Panc1 (cell line): ENCODE data around the gene TMEM51. TPM values are rescaled to one million over a fixed set of nuclear protein-coding genes. Genes with fewer than 3 reads are reported as not detected.
A peak's percentile ranks its signal among the peaks of the same experiment; 100 is the strongest.

ENCODE experiments used
- ATAC-seq: fragments of 200-7000 bp; cut with Tn5 transposase; 2 replicates; pipeline ENCODE4 v1.9.1; 2020; ENCODE audit warnings: mild to moderate bottlenecking, moderate library complexity
- BruUV-seq: library from RNA; stranded (reverse); fragments of 400-500 nt; replicated peaks from 2 replicates; lab custom pipeline; 2021; lab: Mats Ljungman, UMichigan
- CTCF ChIA-PET: fragments of 300-600 bp; sonication (Branson Sonifier 250); formaldehyde crosslinking; loops from one replicate; lab custom pipeline; 2022; ENCODE audit warnings: antibody characterized with exemption; lab: Charles Lee
- POLR2A ChIA-PET: fragments of 300-600 bp; sonication (Branson Sonifier 250); formaldehyde crosslinking; loops from one replicate; lab custom pipeline; 2022; ENCODE audit warnings: antibody characterized with exemption; lab: Charles Lee
- DNase-seq: peaks from one replicate; pipeline ENCODE4 v3.0.0-alpha.2; 2010; ENCODE audit warnings: low read depth, low spot score
- H3K27ac ChIP-seq: 2 replicates; pipeline ENCODE4 v1.5.1; 2011; ENCODE audit warnings: mild to moderate bottlenecking, low read length, inconsistent platforms
- H3K27me3 ChIP-seq: fragments of 200-500 bp; sonication (Bioruptor generic); 2 replicates; pipeline ENCODE4 v1.6.0; 2014; ENCODE audit warnings: low read length, inconsistent platforms; ENCODE audit not compliant: control insufficient read depth, insufficient read depth
- H3K36me3 ChIP-seq: fragments of 200-500 bp; sonication (Bioruptor generic); 2 replicates; pipeline ENCODE4 v1.5.1; 2014; ENCODE audit warnings: inconsistent platforms, mild to moderate bottlenecking, low read length, moderate library complexity; ENCODE audit not compliant: control insufficient read depth, insufficient read depth
- H3K4me1 ChIP-seq: 2 replicates; pipeline ENCODE4 v1.5.1; 2011; ENCODE audit warnings: inconsistent platforms, mild to moderate bottlenecking, low read length, moderate library complexity; ENCODE audit not compliant: control insufficient read depth, insufficient read depth
- H3K4me3 ChIP-seq, 2 experiments: 2 replicates each; pipeline ENCODE4 v1.5.1; 2011 to 2012; ENCODE audit warnings: low read depth in 2 of 2, low read length in 2 of 2, mild to moderate bottlenecking in 2 of 2, inconsistent platforms in 1 of 2, moderate library complexity in 1 of 2
- H3K9me3 ChIP-seq: fragments of 200-500 bp; sonication (Bioruptor generic); 2 replicates; pipeline ENCODE4 v1.5.1; 2014; ENCODE audit warnings: low read depth, mild to moderate bottlenecking, inconsistent platforms, low read length, moderate library complexity; ENCODE audit not compliant: control insufficient read depth, insufficient read depth
- CTCF ChIP-seq: fragments of 450-650 bp; IDR thresholded peaks from 2 replicates; pipeline ENCODE4 v1.5.1; 2017; ENCODE audit warnings: mild to moderate bottlenecking
- POLR2AphosphoS5 ChIP-seq: IDR thresholded peaks from 2 replicates; pipeline ENCODE4 v1.6.1; 2012; ENCODE audit warnings: mild to moderate bottlenecking, low read depth, low read length, moderate library complexity
- REST ChIP-seq, 2 experiments: IDR thresholded peaks; 2 replicates each; pipeline ENCODE4 v1.6.1; 2011 to 2012; ENCODE audit warnings: low read depth in 2 of 2, control low read depth in 1 of 2, low read length in 1 of 2, mild to moderate bottlenecking in 1 of 2, moderate library complexity in 1 of 2; ENCODE audit not compliant: insufficient read depth in 1 of 2
- SIN3A ChIP-seq: IDR thresholded peaks from 2 replicates; pipeline ENCODE4 v1.6.1; 2012; ENCODE audit warnings: low read depth, mild to moderate bottlenecking, low read length, moderate library complexity, borderline replicate concordance; ENCODE audit not compliant: insufficient read depth
- TCF7L2 ChIP-seq: IDR thresholded peaks from 2 replicates; pipeline ENCODE4 v1.6.1; 2011; ENCODE audit warnings: mild to moderate bottlenecking, low read depth, low read length, inconsistent platforms
- in situ Hi-C: cut with HindIII; loops from 2 replicates; pipeline ENCODE4 v1.10.0; 2016; ENCODE audit warnings: low sequenced_read_pairs, low pct_unique_long_range_greater_than_20kb
- intact Hi-C: fragments of 100-400 bp; cut with micrococcal nuclease; formaldehyde crosslinking; loops from one replicate; pipeline ENCODE4 v1.10.0; 2022; ENCODE audit not compliant: unreplicated experiment
- total RNA-seq: library from RNA; stranded (reverse); gene quantifications from one replicate; pipeline ENCODE4 v1.2.1, GENCODE V29; 2021; ENCODE audit not compliant: unreplicated experiment

TMEM51 gene
- total RNA-seq, 1 experiment from 2014 or later, result 25.8 TPM

GRCh38 chr1:15168479-15168878, 14.9 kb downstream of the TMEM51 start:
- peaks cover 36% of the 10 kb centered on the region for H3K4me1 ChIP-seq
- H3K27me3 ChIP-seq, result no peaks in the 10 kb centered on the region
- BruUV-seq, result no TSS peak
- in situ Hi-C loops, result no loop called here
- ATAC-seq, result peak; percentile 88
- TF ChIP-seq TCF7L2, result no peak
- no peak for TF ChIP-seq CTCF
- no peak for TF ChIP-seq REST (IDR thresholded peaks at IDR 0.05; ENCODE audit: insufficient read depth in 1 of 2, low read depth in 2 of 2, low read length in 1 of 2)
- TF ChIP-seq POLR2AphosphoS5, result no peak
- no peak for TF ChIP-seq SIN3A
- H3K36me3 ChIP-seq, result no peaks in the 10 kb centered on the region
- H3K27ac ChIP-seq, result peak overlapping the region; percentile 79
- DNase-seq, result peak; percentile 82
- ChIA-PET POLR2A (interaction anchor here (1.4 kb wide), 1 partner anchor 11 kb away, joined by 4 read pairs; no protein-coding TSS in a partner anchor), CTCF (interaction anchor here (0.6 to 1.2 kb wide), 3 partner anchors 51 to 137 kb away, joined by 3 read pairs; no protein-coding TSS in a partner anchor)
- intact Hi-C loops, result no loop called here
- no peaks in the 10 kb centered on the region for H3K9me3 ChIP-seq
- H3K4me3 ChIP-seq, result no peak overlapping the region

DNA sequence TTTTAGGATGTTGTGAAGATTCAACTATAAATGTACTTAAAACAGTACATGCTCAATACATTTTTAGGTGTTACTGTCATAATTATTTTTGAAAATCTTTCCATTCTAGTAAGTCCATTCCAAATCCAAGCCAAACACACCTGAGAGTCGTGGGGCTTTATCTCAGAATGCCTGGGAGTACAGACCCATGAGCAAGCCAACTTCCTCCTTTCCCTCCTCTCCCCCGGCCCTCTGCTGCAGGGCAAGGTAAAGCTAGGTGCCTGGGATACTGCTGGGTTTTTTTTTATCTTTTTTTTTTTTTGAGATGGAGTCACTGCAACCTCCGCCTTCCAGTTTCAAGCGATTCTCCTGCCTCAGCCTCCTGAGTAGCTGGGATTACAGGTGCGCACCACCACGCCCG, 16.5 kb downstream of the TMEM51 start:
- intact Hi-C loops, result no loop called here
- Histone ChIP-seq H3K9me3 (no peaks in the 10 kb centered on the region), H3K4me1 (peaks cover 41% of the 10 kb centered on the region), H3K36me3 (no peaks in the 10 kb centered on the region), H3K27me3 (no peaks in the 10 kb centered on the region), H3K4me3 (no peak overlapping the region), H3K27ac (no peak overlapping the region)
- in situ Hi-C loops, result no loop called here
- CTCF ChIA-PET, result no interaction called here
- POLR2A ChIA-PET, result no interaction called here
- DNase-seq, result no peak
- BruUV-seq, result no TSS peak
- no peak for TF ChIP-seq POLR2AphosphoS5
- TF ChIP-seq TCF7L2, result no peak
- TF ChIP-seq SIN3A, result no peak
- ATAC-seq, result no peak

- DNase-seq (no peak), ATAC-seq (peak; percentile 71)
- ChIA-PET POLR2A (no interaction called here), CTCF (no interaction called here)
- H3K9me3 ChIP-seq, result no peaks in the 10 kb centered on the region
- TF ChIP-seq POLR2AphosphoS5 (no peak), TCF7L2 (0 out of 2 replicates have a peak, but pooled peaks have one; percentile 36)
- peaks cover 41% of the 10 kb centered on the region for H3K4me1 ChIP-seq
- BruUV-seq, result no TSS peak
- peak overlapping the region; percentile 49 for H3K27ac ChIP-seq
- no peaks in the 10 kb centered on the region for H3K27me3 ChIP-seq
- in situ Hi-C loops (no loop called here), intact Hi-C loops (no loop called here)
- peak overlapping the region; percentile 28 to 47 for H3K4me3 ChIP-seq
- no peaks in the 10 kb centered on the region for H3K36me3 ChIP-seq
Measured at GRCh38 chr1:15171271-15171908, 17.8 kb downstream of the TMEM51 start.
